IMR-90 (cell line): ENCODE data around the gene BCL7A. TPM values are rescaled to one million over a fixed set of nuclear protein-coding genes. Genes with fewer than 3 reads are reported as not detected.

Source experiments
- ATAC-seq: fragments of 200-7000 bp; cut with Tn5 transposase; 2 replicates; pipeline ENCODE4 v1.9.1; 2020; ENCODE audit warnings: low read depth, mild to moderate bottlenecking, moderate library complexity
- BruUV-seq: library from RNA; stranded (reverse); fragments of 400-500 nt; replicated peaks from 2 replicates; lab custom pipeline; 2021; lab: Mats Ljungman, UMichigan
- CTCF ChIA-PET: fragments of 300-600 bp; formaldehyde crosslinking; extraction: SDS; loops from one replicate; lab custom pipeline; 2021; ENCODE audit warnings: antibody characterized with exemption; lab: Yijun Ruan, JAX
- POLR2A ChIA-PET: fragments of 300-600 bp; sonication (Branson Sonifier 250); formaldehyde crosslinking; loops from one replicate; lab custom pipeline; 2022; ENCODE audit warnings: antibody characterized with exemption; ENCODE audit not compliant: unreplicated experiment; lab: Charles Lee
- DNase-seq: peaks from one replicate; pipeline ENCODE4 v3.0.0; 2013
- H2AFZ ChIP-seq: replicated peaks from 2 replicates; pipeline ENCODE3; 2013; ENCODE audit warnings: low read length, mild to moderate bottlenecking; ENCODE audit not compliant: poor library complexity
- H2AK5ac ChIP-seq: 2 replicates; pipeline ENCODE4 v1.6.1; 2013; ENCODE audit warnings: low read depth, low read length, inconsistent platforms
- H2AK9ac ChIP-seq: replicated peaks from 2 replicates; pipeline ENCODE3; 2013; ENCODE audit warnings: mild to moderate bottlenecking, low read depth, low read length, moderate library complexity; ENCODE audit not compliant: poor library complexity
- H2BK120ac ChIP-seq: 2 replicates; pipeline ENCODE4 v1.6.1; 2013; ENCODE audit warnings: low read depth, low read length, inconsistent platforms
- H2BK15ac ChIP-seq: 3 replicates; pipeline ENCODE4 v1.6.1; 2013; ENCODE audit warnings: low read depth, low read length, inconsistent platforms
- H2BK20ac ChIP-seq: 2 replicates; pipeline ENCODE4 v1.6.1; 2013; ENCODE audit warnings: low read depth, mild to moderate bottlenecking, inconsistent platforms, low read length, moderate library complexity
- H2BK5ac ChIP-seq: 2 replicates; pipeline ENCODE4 v1.6.1; 2013; ENCODE audit warnings: mild to moderate bottlenecking, low read depth, low read length, inconsistent platforms; ENCODE audit not compliant: poor library complexity, severe bottlenecking
- H3K14ac ChIP-seq: replicated peaks from 2 replicates; pipeline ENCODE4 v1.6.1; 2013; ENCODE audit warnings: low read depth, low read length, inconsistent platforms
- H3K18ac ChIP-seq: 2 replicates; pipeline ENCODE4 v1.6.1; 2013; ENCODE audit warnings: low read depth, low read length, control low read depth
- H3K23ac ChIP-seq: 2 replicates; pipeline ENCODE4 v1.6.1; 2013; ENCODE audit warnings: low read depth, low read length, inconsistent platforms
- H3K27ac ChIP-seq: 2 replicates; pipeline ENCODE4 v1.5.1; 2013; ENCODE audit warnings: mild to moderate bottlenecking, control low read depth, low read length; ENCODE audit not compliant: insufficient read depth
- H3K27me3 ChIP-seq: 2 replicates; pipeline ENCODE4 v1.6.1; 2013; ENCODE audit warnings: low read length; ENCODE audit not compliant: control insufficient read depth, insufficient read depth
- H3K36me3 ChIP-seq: 2 replicates; pipeline ENCODE4 v1.6.1; 2013; ENCODE audit warnings: low read length, mixed read lengths; ENCODE audit not compliant: control insufficient read depth, insufficient read depth
- H3K4ac ChIP-seq: 2 replicates; pipeline ENCODE4 v1.6.1; 2013; ENCODE audit warnings: low read depth, low read length, inconsistent platforms
- H3K4me1 ChIP-seq: 2 replicates; pipeline ENCODE4 v1.6.1; 2013; ENCODE audit warnings: low read length, mixed read lengths; ENCODE audit not compliant: control insufficient read depth, insufficient read depth
- H3K4me2 ChIP-seq: 2 replicates; pipeline ENCODE4 v1.6.1; 2013; ENCODE audit warnings: low read depth, mild to moderate bottlenecking, control low read depth, low read length, moderate library complexity
- H3K4me3 ChIP-seq: 2 replicates; pipeline ENCODE4 v1.5.1; 2013; ENCODE audit warnings: low read depth, mild to moderate bottlenecking, control low read depth, low read length, moderate library complexity; ENCODE audit not compliant: insufficient read depth
- H3K56ac ChIP-seq: 2 replicates; pipeline ENCODE4 v1.6.1; 2013; ENCODE audit warnings: low read length, inconsistent platforms; ENCODE audit not compliant: insufficient read depth; ENCODE audit errors: extremely low read depth
- H3K79me1 ChIP-seq, 2 experiments: 2 replicates each; pipeline ENCODE4 v1.6.1; 2013; ENCODE audit warnings: low read length in 2 of 2, inconsistent platforms in 1 of 2, low read depth in 1 of 2
- H3K9ac ChIP-seq: 2 replicates; pipeline ENCODE4 v1.6.1; 2013; ENCODE audit warnings: low read depth, low read length, control low read depth
- H3K9me1 ChIP-seq: 2 replicates; pipeline ENCODE4 v1.6.1; 2013; ENCODE audit warnings: low read length, inconsistent platforms; ENCODE audit not compliant: insufficient read depth
- H3K9me3 ChIP-seq: 2 replicates; pipeline ENCODE4 v1.6.1; 2013; ENCODE audit warnings: low read length; ENCODE audit not compliant: control insufficient read depth, insufficient read depth
- H4K20me1 ChIP-seq: 2 replicates; pipeline ENCODE4 v1.6.1; 2013; ENCODE audit warnings: low read length, inconsistent platforms; ENCODE audit not compliant: insufficient read depth
- H4K5ac ChIP-seq: 2 replicates; pipeline ENCODE4 v1.6.1; 2013; ENCODE audit warnings: mild to moderate bottlenecking, low read depth, low read length, control low read depth
- H4K8ac ChIP-seq, 2 experiments: 2 replicates each; pipeline ENCODE4 v1.6.1; 2013; ENCODE audit warnings: low read depth in 2 of 2, low read length in 2 of 2, control low read depth in 1 of 2, inconsistent platforms in 1 of 2
- H4K91ac ChIP-seq: 2 replicates; pipeline ENCODE4 v1.6.1; 2013; ENCODE audit warnings: low read depth, low read length, inconsistent platforms; ENCODE audit not compliant: insufficient read depth
- BHLHE40 ChIP-seq: fragments of 150-350 bp; IDR thresholded peaks from 2 replicates; pipeline ENCODE4 v1.6.1; 2016; ENCODE audit warnings: mild to moderate bottlenecking, low read depth, low read length
- CHD1 ChIP-seq: IDR thresholded peaks from 2 replicates; pipeline ENCODE4 v1.6.1; 2012; ENCODE audit warnings: low read depth, low read length, improper control_type of control experiment
- FOS ChIP-seq: fragments of 150-350 bp; IDR thresholded peaks from 2 replicates; pipeline ENCODE4 v1.6.1; 2016; ENCODE audit warnings: low read depth, low read length
- MAFK ChIP-seq: IDR thresholded peaks from 2 replicates; pipeline ENCODE4 v1.6.1; 2012; ENCODE audit warnings: low read depth, low read length, improper control_type of control experiment
- MAZ ChIP-seq: IDR thresholded peaks from 2 replicates; pipeline ENCODE4 v1.6.1; 2012; ENCODE audit warnings: low read depth, mild to moderate bottlenecking, low read length, improper control_type of control experiment, moderate library complexity, borderline replicate concordance
- MXI1 ChIP-seq: IDR thresholded peaks from 2 replicates; pipeline ENCODE4 v1.6.1; 2012; ENCODE audit warnings: low read depth, mild to moderate bottlenecking, low read length, moderate library complexity, borderline replicate concordance
- NFE2L2 ChIP-seq: fragments of 150-350 bp; IDR thresholded peaks from 2 replicates; pipeline ENCODE4 v1.6.1; 2016; ENCODE audit warnings: low read depth, mild to moderate bottlenecking, low read length
- POLR2A ChIP-seq: IDR thresholded peaks from 2 replicates; pipeline ENCODE4 v1.6.1; 2012; ENCODE audit warnings: mild to moderate bottlenecking, low read depth, low read length
- RAD21 ChIP-seq: IDR thresholded peaks from 2 replicates; pipeline ENCODE4 v1.6.1; 2012; ENCODE audit warnings: low read length, improper control_type of control experiment
- RFX5 ChIP-seq: IDR thresholded peaks from 2 replicates; pipeline ENCODE4 v1.8.0; 2012; ENCODE audit warnings: low read depth, mild to moderate bottlenecking, low read length, moderate library complexity
- SMC3 ChIP-seq: fragments of 150-350 bp; IDR thresholded peaks from 2 replicates; pipeline ENCODE4 v1.6.1; 2016; ENCODE audit warnings: low read depth, mild to moderate bottlenecking, antibody characterized with exemption, low read length, moderate library complexity
- WGBS, 2 experiments: methylation state at CpG; one replicate each; pipeline versions ENCODE4 v1.1.5 to v1.1.7; 2013; ENCODE audit warnings: missing lambda C conversion rate in 2 of 2; ENCODE audit not compliant: insufficient read length in 1 of 2; ENCODE audit errors: extremely low coverage in 2 of 2; 5-methylcytosine and 5-hydroxymethylcytosine counted together
- dilution Hi-C: fragments of 300-500 bp; cut with HindIII; formaldehyde crosslinking; loops from one replicate; pipeline ENCODE4 v1.14.3; 2018; ENCODE audit warnings: low sequenced_read_pairs; ENCODE audit not compliant: unreplicated experiment
- in situ Hi-C: fragments of 300-500 bp; cut with MboI; formaldehyde crosslinking; loops from 3 replicates; pipeline ENCODE4 v1.14.3; 2019; ENCODE audit warnings: low sequenced_read_pairs, inconsistent platforms, mixed read lengths
- intact Hi-C: fragments of 100-400 bp; cut with micrococcal nuclease; formaldehyde crosslinking; loops from 2 replicates; pipeline ENCODE4 v1.10.0; 2022
- polyA plus RNA-seq, 3 experiments: library from polyadenylated mRNA; depleted of rRNA; stranded (reverse); fragments of >200 nt; gene quantifications; 2 replicates each; pipeline ENCODE4 v1.2.3, GENCODE V29; 2012; ENCODE audit warnings: low replicate concordance in 1 of 3
- total RNA-seq: library from RNA; depleted of rRNA; stranded (reverse); fragments of >200 nt; gene quantifications from 2 replicates; pipeline ENCODE4 v1.2.3, GENCODE V29; 2012
- TF ChIP-seq, protein P1 (sequence below): fragments of 150-350 bp; IDR thresholded peaks from 2 replicates; pipeline ENCODE4 v1.6.1; 2017; ENCODE audit warnings: mild to moderate bottlenecking, antibody characterized with exemption, low read length, low read depth
- TF ChIP-seq, protein P2 (sequence below): conservative IDR thresholded peaks from 2 replicates; pipeline ENCODE4 v1.5.1; 2012; ENCODE audit warnings: mild to moderate bottlenecking, low read depth, low read length, improper control_type of control experiment
- TF ChIP-seq, protein P3 (sequence below): fragments of 150-350 bp; IDR thresholded peaks from 2 replicates; pipeline ENCODE4 v1.6.1; 2016; ENCODE audit warnings: low read depth, mild to moderate bottlenecking, low read length, moderate library complexity, borderline replicate concordance

The BCL7A gene
- total and polyA plus RNA-seq, 2 of the 4 experiments (the other 2 are of a cell fraction) = 5.6 to 7.9 TPM

DNA sequence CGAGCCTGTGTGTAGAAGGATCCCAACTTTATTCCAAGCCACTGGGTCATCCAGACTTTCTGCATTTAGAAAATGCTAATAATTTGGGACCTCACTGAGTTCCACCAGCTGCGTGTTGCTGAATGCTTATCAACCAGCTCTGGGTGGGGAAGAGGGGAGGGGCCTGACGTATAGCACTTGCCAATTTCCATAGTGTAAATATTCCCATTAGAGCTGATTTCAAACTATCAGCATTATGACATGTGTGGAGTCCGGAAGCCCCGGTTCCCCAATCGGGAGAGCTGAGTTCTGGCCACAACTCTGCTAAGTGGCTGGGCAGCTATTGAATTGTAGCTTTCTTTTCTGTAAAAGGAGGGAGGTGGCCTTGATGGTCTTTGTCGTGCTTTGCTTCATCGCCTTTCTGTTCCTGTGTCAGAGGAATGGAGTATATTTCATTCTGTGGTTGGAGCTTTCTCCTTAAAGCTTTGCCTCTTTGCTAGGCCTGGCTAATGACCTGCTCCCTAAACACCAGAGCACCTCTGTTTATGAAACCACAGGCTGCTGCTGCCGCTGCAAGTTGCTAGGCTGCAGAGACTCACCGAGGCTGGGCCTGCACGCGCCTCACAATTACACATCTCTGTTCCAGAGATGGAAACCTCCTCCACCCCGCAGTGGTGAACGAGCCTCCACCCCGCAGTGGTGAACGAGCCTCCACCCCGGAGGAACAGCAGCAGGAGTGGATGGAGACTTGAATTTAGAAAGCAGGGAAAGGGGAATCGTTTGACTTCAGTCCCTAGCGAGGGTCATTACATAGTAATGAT is 7.7 kb upstream of the BCL7A start:
- peaks cover 2% of the 10 kb centered on the region; the same call in 1 of the 2 replicates for H3K9me1 ChIP-seq
- no peak overlapping the region for H3K4me3 ChIP-seq
- H4K20me1 ChIP-seq = no peaks in the 10 kb centered on the region
- intact Hi-C loops (no loop called here), dilution Hi-C loops (no loop called here), in situ Hi-C loops (no loop called here)
- CTCF ChIA-PET = no interaction called here
- no peak for ATAC-seq
- H3K4me1 ChIP-seq = no peaks in the 10 kb centered on the region
- 84% methylated on average over 5 of the region's 19 CpGs; no CpG with 5 or more reads in 1 of the 2 experiments for WGBS, 2 experiments
- no peak overlapping the region for H2BK5ac ChIP-seq
- no peak overlapping the region for H4K8ac ChIP-seq
- H2BK15ac ChIP-seq = no peak overlapping the region
- no TSS peak for BruUV-seq
- no peak overlapping the region for H3K18ac ChIP-seq
- TF ChIP-seq NFE2L2 (no peak), RFX5 (no peak), MAZ (no peak), FOS (no peak), MAFK (no peak), CHD1 (no peak), RAD21 (no peak), MXI1 (no peak), SMC3 (no peak), BHLHE40 (no peak), POLR2A (no peak)
- TF ChIP-seq, protein P1, sequence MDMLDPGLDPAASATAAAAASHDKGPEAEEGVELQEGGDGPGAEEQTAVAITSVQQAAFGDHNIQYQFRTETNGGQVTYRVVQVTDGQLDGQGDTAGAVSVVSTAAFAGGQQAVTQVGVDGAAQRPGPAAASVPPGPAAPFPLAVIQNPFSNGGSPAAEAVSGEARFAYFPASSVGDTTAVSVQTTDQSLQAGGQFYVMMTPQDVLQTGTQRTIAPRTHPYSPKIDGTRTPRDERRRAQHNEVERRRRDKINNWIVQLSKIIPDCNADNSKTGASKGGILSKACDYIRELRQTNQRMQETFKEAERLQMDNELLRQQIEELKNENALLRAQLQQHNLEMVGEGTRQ = no peak
- TF ChIP-seq, protein P2, sequence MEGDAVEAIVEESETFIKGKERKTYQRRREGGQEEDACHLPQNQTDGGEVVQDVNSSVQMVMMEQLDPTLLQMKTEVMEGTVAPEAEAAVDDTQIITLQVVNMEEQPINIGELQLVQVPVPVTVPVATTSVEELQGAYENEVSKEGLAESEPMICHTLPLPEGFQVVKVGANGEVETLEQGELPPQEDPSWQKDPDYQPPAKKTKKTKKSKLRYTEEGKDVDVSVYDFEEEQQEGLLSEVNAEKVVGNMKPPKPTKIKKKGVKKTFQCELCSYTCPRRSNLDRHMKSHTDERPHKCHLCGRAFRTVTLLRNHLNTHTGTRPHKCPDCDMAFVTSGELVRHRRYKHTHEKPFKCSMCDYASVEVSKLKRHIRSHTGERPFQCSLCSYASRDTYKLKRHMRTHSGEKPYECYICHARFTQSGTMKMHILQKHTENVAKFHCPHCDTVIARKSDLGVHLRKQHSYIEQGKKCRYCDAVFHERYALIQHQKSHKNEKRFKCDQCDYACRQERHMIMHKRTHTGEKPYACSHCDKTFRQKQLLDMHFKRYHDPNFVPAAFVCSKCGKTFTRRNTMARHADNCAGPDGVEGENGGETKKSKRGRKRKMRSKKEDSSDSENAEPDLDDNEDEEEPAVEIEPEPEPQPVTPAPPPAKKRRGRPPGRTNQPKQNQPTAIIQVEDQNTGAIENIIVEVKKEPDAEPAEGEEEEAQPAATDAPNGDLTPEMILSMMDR = no peak
- TF ChIP-seq, protein P3, sequence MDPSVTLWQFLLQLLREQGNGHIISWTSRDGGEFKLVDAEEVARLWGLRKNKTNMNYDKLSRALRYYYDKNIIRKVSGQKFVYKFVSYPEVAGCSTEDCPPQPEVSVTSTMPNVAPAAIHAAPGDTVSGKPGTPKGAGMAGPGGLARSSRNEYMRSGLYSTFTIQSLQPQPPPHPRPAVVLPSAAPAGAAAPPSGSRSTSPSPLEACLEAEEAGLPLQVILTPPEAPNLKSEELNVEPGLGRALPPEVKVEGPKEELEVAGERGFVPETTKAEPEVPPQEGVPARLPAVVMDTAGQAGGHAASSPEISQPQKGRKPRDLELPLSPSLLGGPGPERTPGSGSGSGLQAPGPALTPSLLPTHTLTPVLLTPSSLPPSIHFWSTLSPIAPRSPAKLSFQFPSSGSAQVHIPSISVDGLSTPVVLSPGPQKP = no peak
- H2BK20ac ChIP-seq = no peak overlapping the region
- no peak overlapping the region for H3K9ac ChIP-seq
- no peak overlapping the region for H3K4me2 ChIP-seq
- H2BK120ac ChIP-seq = no peak overlapping the region
- H2AFZ ChIP-seq = no peak overlapping the region
- H3K36me3 ChIP-seq = no peaks in the 10 kb centered on the region
- no peak overlapping the region for H3K27ac ChIP-seq
- no peak for DNase-seq
- H2AK9ac ChIP-seq = no peak overlapping the region
- no peak overlapping the region for H3K56ac ChIP-seq
- H3K27me3 ChIP-seq = no peaks in the 10 kb centered on the region
- no peak overlapping the region for H3K4ac ChIP-seq
- H4K91ac ChIP-seq = no peak overlapping the region
- H2AK5ac ChIP-seq = no peak overlapping the region
- H3K14ac ChIP-seq = no peak overlapping the region
- H3K79me1 ChIP-seq = no peaks in the 10 kb centered on the region
- no peaks in the 10 kb centered on the region; the same call in 1 of the 2 replicates for H3K9me3 ChIP-seq
- no peak overlapping the region for H4K5ac ChIP-seq
- no peak overlapping the region for H3K23ac ChIP-seq
- POLR2A ChIA-PET = no interaction called here
